Forelimb muscle (tissue), 1 donor: ENCODE measurements around the gene GPX4. TPM values are rescaled to one million over a fixed set of nuclear protein-coding genes. Genes with fewer than 3 reads are reported as not detected.

Experiments
- DNase-seq: peaks from one replicate; pipeline ENCODE4 v3.0.0-alpha.2; 2013; ENCODE audit warnings: low read depth
- polyA plus RNA-seq: library from polyadenylated mRNA; unstranded; fragments of 120-200 nt; gene quantifications from one replicate; pipeline ENCODE4 v1.2.1, GENCODE V29; 2013; ENCODE audit not compliant: insufficient read length

Gene GPX4
- polyA plus RNA-seq, 1 donor = 137 TPM

DNA sequence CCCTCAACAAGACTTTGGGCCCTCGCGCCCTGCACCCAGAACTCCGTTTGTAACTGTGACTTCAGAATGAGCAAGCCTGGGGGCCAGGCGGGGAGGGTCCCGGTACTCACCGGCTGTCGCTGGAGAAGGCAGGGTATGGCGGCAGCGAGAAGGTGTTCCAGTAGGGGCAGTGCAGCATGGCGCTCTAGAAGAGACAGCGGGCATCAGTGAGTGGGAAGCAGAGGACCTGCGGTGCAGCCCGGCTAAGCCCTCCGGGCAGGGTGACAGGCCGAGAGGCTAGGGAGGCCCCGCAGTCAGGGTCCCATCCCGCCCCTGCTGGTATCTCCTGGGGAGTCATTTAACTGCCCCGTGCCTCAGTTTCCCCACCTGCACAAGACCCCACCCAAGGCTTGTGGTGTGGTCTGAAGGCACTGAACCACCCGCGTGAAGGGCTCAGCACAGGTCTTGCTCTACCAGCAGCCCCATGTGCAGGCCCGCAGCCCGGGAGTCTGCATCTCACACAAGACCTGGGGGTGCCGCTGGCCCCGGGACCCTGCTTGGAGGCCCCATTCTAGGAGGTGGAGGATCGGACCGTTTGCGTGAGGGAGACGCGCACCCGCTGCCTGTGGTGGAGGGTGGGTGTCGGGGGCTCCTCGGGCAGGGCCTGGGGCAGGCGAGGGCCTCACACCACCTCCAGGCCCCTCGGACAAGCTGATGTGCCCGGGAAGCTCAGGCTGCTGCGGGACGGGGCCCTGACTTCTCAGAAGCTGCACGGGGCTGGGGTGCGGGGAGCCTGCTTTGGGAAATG lies 45.7 kb downstream of the GPX4 start:
- no peak for DNase-seq

DNA sequence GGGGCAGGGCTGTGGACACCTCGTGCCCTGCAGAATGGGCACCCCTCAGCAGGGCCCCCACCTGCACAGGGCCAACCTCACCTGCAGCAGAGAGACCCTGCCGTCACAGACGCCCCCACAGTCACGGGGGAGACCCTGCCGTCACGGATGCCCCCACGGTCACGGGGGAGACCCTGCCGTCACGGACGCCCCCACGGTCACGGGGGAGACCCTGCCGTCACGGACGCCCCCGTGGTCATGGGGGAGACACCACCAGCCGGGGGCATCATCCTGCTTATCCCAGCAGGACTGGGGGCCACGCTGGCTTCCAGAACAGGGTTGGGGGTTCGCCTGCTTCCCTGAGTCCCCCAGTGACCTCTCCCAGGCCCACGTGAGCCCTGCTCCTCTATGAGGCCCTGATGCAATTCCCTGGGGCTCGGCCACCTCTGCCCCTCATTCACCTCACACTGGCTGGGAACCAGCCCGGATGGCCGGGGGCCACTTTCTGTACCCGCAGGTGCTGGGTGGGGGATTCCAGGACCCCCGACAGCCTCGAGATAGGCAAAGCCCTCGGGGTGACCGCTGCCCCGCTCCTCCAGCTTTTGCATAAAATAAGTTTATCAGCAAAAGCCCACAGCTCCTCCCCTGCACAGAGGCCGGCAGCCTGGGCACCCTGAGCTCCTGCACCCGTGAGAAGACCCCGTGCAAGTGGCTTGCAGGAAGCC lies 46.7 kb downstream of the GPX4 start:
- DNase-seq = no peak

GRCh38 chr19:1151037-1151724 lies 47.4 kb downstream of the GPX4 start:
- no peak for DNase-seq

GRCh38 chr19:1151917-1152587 lies 48.3 kb downstream of the GPX4 start:
- no peak for DNase-seq

DNA sequence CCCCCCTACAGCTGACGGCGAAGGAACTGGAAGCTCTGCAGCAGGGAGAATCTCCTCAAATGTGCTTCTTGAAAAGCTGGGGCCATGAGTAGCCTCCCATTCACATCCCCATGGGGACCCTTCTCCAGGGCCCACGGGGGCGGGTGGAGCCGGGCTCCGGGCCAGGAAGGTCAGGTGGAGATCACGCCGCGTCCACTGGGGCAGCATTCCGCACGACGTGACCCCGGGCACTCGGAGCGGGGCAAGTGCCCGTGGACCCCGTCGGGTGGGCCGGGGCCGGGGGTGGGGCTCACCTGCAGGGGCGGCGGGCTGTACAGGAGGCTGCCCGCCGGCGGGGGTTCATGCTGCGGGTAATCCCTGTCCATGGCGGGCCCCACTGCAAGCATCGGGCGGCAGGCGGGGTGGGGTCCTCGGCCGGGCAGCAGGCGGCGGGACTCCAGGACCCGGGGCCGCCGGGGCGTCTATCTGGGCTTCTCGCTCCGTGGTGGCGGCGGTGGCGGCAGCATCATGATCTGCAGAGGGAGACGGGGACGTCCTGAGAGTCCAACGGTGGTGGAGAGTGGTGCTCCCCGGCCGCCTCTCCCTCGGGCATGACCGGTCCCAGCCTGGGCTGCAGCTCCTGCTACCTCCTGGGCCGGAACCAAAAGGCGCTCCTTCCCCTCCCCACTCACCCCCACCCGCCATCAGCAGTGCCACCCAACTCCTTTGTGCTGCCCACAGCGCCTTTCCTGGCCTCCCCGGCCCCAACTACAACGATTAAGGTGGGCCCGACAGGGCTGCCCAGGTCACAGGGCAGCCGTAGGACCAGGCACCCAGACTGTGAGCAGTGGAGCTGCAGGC lies 50.3 kb downstream of the GPX4 start:
- DNase-seq = no peak

GRCh38 chr19:1154731-1155351 lies 51.0 kb downstream of the GPX4 start:
- DNase-seq = no peak

GRCh38 chr19:1155352-1156304 lies 51.8 kb downstream of the GPX4 start:
- DNase-seq = no peak

Other genes starting within 250 kb of the GPX4 start
- 1.4 TPM for gene CFD, start 244.3 kb upstream of the GPX4 start, polyA plus RNA-seq
- gene MED16, start 210.8 kb upstream of the GPX4 start, polyA plus RNA-seq = 33.7 TPM
- not detected for gene RNU6-9, start 210.5 kb upstream of the GPX4 start, polyA plus RNA-seq
- 27.5 TPM for gene R3HDM4, start 190.8 kb upstream of the GPX4 start, polyA plus RNA-seq
- not detected for gene KISS1R, start 186.7 kb upstream of the GPX4 start, polyA plus RNA-seq
- gene ARID3A, start 178.0 kb upstream of the GPX4 start, polyA plus RNA-seq = 11.4 TPM
- gene WDR18, start 119.6 kb upstream of the GPX4 start, polyA plus RNA-seq = 23.5 TPM
- gene GRIN3B, start 103.6 kb upstream of the GPX4 start, polyA plus RNA-seq = 0.13 TPM
- 75.5 TPM for gene TMEM259, start 82.9 kb upstream of the GPX4 start, polyA plus RNA-seq
- not detected for gene RNU6-2, start 82.5 kb upstream of the GPX4 start, polyA plus RNA-seq
- gene CNN2, start 77.4 kb upstream of the GPX4 start, polyA plus RNA-seq = 45.2 TPM
- gene ABCA7, start 63.9 kb upstream of the GPX4 start, polyA plus RNA-seq = 20.6 TPM
- gene ARHGAP45, start 36.8 kb upstream of the GPX4 start, polyA plus RNA-seq = 8.4 TPM
- 109 TPM for gene POLR2E, start 8.6 kb upstream of the GPX4 start, polyA plus RNA-seq
- gene SBNO2, start 70.3 kb downstream of the GPX4 start, polyA plus RNA-seq = 11.6 TPM
- gene STK11, start 101.8 kb downstream of the GPX4 start, polyA plus RNA-seq = 50.5 TPM
- 1.3 TPM for gene CBARP, start 134.0 kb downstream of the GPX4 start, polyA plus RNA-seq
- 167 TPM for gene ATP5F1D, start 137.8 kb downstream of the GPX4 start, polyA plus RNA-seq
- gene MIDN, start 144.6 kb downstream of the GPX4 start, polyA plus RNA-seq = 41.7 TPM
- 483 TPM for gene CIRBP, start 165.3 kb downstream of the GPX4 start, polyA plus RNA-seq
- 13.7 TPM for gene FAM174C, start 171.5 kb downstream of the GPX4 start, polyA plus RNA-seq
- 1.1 TPM for gene EFNA2, start 181.9 kb downstream of the GPX4 start, polyA plus RNA-seq